ENCODE data around the gene TAGAP.
"Not testable (repeated sequence)": the region's sequence is repeated elsewhere in the genome, so short reads cannot be mapped to it uniquely, and the experiment has no call there.

DNA sequence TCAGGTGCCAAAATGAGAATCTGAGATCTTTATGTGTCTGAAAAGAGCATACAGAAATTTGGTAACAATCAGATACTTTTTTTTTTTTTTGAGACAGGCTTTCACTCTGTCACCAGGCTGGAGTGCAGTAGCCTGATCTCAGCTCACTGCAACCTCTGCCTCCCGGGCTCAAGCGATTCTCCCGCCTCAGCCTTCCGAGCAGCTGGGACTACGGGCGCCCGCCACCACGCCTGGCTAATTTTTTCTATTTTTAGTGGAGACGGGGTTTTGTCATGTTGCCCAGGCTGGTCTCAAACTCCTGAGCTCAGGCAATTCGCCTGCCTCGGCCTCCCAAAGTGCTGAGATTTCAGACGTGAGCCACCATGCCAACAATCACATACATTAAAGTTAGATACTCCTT lies 6.5 kb downstream of the TAGAP start:
- TF ChIP-seq, protein P1, sequence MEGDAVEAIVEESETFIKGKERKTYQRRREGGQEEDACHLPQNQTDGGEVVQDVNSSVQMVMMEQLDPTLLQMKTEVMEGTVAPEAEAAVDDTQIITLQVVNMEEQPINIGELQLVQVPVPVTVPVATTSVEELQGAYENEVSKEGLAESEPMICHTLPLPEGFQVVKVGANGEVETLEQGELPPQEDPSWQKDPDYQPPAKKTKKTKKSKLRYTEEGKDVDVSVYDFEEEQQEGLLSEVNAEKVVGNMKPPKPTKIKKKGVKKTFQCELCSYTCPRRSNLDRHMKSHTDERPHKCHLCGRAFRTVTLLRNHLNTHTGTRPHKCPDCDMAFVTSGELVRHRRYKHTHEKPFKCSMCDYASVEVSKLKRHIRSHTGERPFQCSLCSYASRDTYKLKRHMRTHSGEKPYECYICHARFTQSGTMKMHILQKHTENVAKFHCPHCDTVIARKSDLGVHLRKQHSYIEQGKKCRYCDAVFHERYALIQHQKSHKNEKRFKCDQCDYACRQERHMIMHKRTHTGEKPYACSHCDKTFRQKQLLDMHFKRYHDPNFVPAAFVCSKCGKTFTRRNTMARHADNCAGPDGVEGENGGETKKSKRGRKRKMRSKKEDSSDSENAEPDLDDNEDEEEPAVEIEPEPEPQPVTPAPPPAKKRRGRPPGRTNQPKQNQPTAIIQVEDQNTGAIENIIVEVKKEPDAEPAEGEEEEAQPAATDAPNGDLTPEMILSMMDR (conservative IDR thresholded peaks at IDR 0.05 in 1 of 2, IDR thresholded peaks at IDR 0.05 in 1 of 2; ENCODE audit: extremely low read depth in 1 of 2, insufficient read depth in 1 of 2, low read depth in 1 of 2, low read length in 2 of 2): not testable (repeated sequence)
- TF ChIP-seq EZH2 (IDR thresholded peaks at IDR 0.05; ENCODE audit: borderline replicate concordance, low read length): not testable (repeated sequence)

All from mammary epithelial cell (primary cell).